Globus pallidus (tissue), 1 donor: Measurements from ENCODE around the gene MAPK7.
A peak's percentile ranks its signal among the peaks of the same experiment; 100 is the strongest.

Experiments used
- DNase-seq: peaks from one replicate; pipeline ENCODE4 v3.0.0-alpha.2; 2015; ENCODE audit warnings: low spot score

MAPK7 gene

DNA sequence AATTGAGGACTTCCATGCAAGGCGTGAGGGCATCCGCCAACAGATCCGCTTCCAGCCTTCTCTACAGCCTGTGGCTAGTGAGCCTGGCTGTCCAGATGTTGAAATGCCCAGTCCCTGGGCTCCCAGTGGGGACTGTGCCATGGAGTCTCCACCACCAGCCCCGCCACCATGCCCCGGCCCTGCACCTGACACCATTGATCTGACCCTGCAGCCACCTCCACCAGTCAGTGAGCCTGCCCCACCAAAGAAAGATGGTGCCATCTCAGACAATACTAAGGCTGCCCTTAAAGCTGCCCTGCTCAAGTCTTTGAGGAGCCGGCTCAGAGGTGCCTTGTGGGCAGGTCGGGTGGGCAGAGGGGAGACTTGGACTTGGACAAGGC lies 3.1 kb downstream of the MAPK7 start:
- no peak for DNase-seq

DNA sequence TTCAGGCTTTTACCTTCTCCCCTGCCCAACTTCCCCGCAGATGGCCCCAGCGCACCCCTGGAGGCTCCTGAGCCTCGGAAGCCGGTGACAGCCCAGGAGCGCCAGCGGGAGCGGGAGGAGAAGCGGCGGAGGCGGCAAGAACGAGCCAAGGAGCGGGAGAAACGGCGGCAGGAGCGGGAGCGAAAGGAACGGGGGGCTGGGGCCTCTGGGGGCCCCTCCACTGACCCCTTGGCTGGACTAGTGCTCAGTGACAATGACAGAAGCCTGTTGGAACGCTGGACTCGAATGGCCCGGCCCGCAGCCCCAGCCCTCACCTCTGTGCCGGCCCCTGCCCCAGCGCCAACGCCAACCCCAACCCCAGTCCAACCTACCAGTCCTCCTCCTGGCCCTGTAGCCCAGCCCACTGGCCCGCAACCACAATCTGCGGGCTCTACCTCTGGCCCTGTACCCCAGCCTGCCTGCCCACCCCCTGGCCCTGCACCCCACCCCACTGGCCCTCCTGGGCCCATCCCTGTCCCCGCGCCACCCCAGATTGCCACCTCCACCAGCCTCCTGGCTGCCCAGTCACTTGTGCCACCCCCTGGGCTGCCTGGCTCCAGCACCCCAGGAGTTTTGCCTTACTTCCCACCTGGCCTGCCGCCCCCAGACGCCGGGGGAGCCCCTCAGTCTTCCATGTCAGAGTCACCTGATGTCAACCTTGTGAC lies 3.6 kb downstream of the MAPK7 start:
- no peak for DNase-seq

- no peak for DNase-seq
These were observed 4.5 kb downstream of the MAPK7 start for GRCh38 chr17:19382531-19383444.

DNA sequence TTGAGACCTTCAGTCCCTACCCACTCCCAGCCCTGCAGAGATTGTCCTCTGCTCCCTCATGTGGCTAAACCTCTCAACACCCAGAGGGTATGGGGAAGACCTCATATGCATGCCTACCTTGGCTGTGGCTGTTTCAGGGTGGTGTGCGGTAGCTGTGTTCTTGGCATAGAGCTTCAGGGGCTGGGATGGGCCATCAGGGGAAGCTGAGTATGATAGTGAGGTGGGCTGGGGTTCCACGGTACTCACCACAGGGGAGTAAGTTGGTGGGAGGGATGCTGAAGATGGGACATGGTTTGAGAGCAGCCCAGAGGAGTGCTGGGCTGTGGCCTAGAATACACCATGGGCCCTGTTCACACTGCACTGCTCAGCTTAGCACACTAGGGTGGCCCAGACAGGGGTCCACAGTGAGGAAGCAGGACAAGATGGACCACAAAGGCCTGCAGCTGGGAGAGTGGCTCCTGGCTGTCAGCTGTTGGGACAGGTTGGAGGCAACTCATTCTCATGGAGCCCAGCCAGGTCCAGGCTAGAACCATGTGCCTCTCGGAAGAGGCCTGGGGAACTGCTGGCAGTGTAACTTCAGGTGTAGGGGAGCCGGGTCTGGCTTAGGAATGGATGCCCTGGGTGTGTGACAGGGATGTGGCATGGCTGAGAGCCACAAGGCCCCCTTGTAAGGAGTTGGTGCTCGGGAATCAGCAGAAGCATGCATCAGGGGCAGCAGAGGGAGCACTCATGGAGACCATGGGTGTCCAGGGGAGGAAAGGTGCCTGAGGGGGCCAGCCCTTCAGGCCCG lies 5.6 kb downstream of the MAPK7 start:
- no peak for DNase-seq

DNA sequence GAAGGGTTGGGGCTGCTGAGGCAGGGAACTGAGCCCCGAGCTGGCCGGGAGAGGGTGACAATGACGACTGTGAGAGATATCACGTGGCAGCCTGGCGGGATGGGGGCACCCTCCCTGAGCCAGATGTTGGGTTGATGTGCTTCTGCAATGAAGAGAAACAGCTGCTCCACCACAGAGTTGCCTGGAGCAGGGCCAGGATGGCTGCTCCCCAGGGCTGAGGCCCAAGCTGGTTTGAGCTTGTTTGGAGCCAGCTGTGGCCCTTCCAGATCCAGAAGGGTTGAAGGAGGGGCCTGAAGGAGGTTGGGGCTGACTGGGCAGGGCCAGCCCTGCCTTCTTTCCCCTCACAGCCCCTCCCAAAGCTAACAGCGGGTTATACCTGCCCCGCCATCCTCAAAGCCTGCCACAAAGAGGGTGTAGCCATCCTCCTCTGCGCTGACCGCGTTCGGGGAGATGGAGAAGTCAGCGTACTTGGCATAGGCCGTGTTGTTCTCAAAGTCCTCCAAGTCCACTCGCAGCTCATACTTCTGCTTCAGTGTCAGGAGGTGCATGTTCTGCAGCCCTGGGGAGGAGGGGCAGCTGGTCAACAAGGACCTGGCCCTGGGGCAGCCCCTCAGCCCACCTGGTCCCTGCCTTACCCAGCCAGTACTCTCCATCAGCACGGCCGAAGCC lies 6.6 kb downstream of the MAPK7 start:
- peak; percentile 94 for DNase-seq

DNA sequence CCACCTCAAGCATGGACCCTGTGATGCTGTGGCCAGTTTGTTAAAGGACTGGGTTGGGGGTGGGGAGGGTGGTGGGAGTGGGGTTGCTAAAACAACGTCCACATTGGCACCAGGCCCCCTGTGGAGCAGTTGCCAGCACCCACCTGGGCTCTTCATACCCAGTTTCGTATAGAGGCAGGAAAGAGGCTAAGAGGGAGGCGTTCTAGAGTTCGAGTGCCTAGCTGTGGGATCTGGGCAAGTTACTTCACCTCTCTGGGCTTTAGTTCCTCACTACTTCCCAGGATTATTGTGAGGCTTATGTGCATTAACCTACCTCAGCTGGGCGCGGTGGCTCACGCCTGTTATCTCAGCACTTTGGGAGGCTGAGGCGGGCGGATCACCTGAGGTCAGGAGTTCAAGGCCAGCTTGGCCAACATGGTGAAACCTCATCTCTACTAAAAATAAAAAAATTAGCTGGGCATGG lies 7.3 kb downstream of the MAPK7 start:
- DNase-seq: no peak

GRCh38 chr17:19386051-19386929 lies 8.0 kb downstream of the MAPK7 start:
- no peak for DNase-seq

DNA sequence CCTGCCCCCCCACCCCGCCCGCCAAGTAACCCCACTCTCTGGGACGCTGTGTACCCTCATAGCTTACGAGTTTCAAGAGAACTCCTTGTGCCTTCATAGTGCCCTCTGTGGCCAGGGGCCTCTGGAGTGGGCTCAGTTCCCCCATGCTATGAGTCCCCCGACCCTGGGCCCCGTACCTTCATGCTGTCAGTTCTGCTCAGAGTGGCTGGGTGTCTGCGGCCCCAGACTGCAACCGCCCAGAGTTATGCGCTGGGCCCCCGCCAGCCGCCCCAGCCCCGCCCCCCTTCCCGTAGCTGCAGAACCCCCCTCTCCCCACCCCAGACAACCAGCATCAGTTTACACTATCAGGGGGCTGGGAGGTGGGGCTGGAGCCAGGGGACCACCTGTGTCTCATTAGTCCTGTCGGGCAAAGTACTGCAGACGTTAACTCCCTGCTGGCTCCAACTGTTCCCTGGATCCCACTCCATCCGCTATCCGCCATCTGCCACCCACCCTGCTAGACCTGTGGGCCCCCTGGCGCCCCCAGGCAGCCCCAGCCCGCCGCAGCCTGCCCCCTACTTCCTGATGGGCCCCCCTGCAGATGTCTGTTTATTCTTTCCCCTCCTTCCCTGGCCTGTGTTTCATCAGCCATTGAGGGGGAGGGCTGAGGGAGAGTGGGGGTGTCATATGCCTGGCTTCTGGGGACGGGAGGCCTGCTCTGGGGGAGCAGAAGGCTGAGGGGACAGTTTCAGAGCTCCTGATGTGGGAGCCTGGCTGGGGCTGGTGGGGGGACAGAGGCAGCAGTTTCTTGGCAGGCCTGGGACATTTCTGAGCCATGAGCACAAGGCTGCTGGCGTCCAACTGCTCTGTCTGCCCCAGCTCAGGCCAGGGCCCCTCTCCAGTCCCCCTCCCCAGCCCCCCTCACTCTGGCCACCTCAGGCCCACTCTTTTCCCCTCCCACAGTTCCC lies 8.9 kb downstream of the MAPK7 start, which contains the start of gene MFAP4:
TSS of gene MFAP4 (minus strand) at position 217 of the 947 bp plus-strand sequence. CDS start at position 182, 35 bp downstream.
- DNase-seq: peak; percentile 66

GRCh38 chr17:19387921-19388521 lies 9.7 kb downstream of the MAPK7 start:
- no peak for DNase-seq

DNA sequence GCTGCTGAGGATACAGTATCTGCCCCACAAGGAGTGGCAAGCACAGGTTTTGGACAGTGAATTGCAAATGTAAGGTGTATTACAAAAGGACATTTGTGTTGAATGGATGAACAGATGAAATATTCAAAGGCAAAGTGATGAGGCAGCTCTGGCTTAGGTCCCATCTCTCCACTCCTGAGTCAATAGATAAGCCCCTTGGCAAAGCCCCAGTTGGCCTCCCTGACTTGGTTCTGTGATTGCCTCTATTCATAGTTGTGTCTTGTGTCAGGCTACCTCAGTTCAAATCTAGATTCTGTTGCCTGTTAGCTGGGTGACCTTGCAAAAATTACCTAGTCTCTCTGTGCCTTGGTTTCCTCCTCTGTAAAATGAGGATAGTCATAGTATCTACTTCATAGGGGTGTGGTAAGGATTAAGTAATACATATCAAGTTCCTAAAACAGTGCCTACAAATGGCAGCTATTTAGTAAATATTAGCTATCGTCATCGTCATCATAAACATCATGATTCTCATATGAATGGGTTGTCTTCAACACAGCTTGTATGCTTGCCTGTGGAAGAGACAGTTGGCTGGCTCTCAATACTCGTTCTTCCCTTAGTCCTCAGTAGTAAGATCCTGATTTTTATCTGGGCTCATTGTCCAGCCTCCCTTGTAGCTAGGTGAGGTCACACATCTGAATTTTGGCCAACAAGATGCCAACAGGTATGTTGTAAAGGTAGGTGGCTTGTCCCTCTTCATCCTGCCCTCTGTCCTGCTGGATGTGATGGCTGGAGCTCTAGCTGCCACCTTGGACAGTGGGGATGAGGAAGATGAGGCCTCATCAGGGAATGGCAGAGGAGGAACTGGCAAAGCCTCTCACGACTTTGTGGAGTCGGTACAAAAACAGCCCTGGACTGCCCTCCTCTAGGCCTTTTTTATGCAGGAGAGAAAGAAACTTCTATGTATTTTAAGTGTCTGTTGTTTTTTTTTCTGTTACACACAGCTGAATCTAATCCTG lies 10.8 kb downstream of the MAPK7 start:
- no peak for DNase-seq

DNA sequence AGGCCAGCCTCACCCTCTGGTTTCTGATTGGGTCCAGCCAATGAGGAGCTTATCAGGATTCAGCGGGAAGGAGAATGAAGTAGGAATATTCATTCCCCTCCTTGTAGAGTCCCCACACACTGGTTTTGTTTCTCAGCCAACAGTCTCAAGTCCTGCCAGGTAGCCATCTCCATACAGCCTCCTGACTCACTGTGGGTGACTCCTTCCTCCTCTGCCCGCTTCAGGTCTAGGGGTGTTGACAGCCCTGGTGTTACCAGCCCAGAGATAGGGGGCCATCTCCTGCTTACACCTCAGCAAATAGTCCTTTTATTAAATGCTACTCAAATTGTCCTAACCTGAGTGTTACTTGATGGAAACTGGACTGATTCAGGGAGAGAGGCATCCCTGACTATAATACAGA lies 12.7 kb downstream of the MAPK7 start:
- no peak for DNase-seq

DNA sequence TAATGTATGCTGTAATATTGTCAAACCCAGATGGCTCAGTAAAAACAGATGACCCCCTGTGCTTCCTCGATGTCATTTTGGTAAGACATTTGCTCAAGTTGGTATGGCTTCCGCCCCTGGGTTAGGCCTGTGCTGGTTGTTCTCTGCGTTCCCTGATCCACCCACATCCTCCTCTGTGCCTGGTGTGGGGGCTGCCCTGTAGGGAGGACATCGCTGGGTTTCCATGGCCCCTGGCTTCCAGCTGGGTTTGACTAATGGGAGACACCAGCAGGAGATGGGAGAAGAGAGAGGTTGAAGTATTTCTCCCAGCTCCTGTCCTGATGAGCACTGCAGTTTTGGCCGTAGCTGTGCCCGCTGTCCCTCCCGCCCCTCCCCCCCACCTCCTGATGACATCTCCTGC lies 13.1 kb downstream of the MAPK7 start:
- DNase-seq: no peak

- DNase-seq: no peak
These were observed 14.0 kb downstream of the MAPK7 start for GRCh38 chr17:19392303-19392702.

DNA sequence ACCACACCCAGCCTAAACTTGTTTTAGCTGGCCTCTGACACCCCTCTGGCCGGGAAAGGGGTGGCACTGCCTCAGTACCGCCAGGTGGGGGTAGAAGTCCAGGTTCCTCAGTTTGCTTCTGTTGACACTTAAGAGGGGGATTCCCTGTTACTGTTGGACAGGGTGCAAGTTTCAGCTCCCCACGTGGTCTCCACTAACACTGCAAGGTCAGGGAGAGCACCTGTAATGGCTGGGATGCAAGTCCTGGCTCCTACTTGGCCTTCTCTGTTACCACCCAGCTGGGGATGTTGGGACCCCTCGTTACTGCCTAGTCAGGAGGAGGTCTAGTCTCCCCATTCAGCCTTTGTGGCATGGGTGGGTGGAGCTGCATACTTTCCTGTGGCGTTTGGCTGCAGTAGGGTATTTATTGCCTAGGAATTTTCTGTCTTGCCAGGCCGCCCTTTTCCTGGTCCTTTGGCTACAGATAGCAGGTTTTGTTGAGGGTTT lies 19.3 kb downstream of the MAPK7 start:
- no peak for DNase-seq

DNA sequence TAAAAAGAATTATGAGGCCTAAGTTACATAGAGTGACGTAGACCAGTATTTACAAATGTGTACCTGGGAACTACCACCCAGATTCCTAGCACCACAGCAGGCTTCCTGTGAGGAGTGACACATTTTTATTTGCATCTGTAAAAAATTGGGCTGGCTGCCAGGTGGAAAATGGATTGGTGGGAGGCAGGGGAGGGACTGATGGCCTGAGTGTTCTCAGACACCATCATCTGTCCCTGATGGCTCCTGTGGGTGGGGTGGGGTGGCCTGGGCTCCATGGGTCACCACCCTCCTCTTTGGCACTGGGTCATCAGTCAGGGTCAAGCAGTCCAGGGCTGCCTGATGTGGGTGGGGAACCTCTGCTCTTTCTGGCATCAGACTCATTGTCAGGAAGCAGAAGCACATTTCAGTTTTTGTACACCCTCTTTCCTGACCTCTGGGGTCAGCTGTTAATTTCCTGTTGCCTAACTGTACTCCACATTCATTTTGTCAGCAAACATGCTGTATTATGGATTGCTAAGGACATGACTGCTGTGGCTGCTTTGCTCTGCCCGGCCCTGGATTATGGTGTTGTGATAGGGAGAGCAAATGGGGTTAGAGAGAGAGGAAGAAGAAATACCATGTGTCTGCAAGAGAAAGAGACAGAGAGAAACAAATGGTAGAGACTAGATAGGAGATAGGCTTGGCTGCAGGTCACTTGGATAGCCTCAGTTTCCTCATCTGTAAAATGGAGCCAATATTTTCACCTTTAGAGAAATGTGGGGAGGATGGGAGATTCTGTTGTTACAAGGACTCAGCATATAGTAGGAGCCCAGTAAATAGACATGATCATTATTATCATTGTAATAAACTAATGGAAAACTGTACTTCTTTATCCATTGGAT lies 20.2 kb downstream of the MAPK7 start:
- DNase-seq: no peak

DNA sequence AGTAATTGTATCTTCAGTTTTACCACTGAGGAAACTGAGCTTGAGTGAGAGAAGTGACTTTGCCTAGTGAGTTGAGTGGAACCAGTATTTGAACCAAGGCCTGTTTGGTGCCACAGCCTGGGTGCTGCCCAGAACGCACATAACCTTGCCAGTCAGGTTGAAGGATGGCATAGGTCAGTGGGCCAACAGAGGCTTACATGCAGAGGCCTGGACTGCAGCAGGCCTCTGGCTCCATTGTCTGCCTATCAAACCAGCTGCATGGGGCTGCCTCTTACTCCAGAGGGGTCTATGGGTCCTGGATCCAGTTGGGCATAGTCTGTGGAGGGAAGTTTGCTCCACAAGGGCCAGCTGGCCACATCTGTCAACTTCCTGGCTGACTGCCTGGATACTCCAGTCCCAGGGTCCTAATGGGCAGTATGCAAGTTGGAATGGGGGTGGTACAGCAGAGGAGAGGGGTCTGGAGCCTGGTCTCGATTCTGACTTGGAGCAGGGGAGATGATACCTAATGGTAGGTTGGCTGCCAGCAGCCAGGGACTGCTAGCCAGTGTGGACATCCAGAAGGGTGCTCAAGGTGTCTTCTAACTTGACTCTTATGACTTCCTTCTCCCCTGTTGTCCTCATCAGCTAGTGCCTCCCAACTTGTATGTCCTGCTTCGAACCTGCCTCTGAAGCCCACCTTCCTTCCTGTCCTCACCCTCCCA lies 21.6 kb downstream of the MAPK7 start:
- DNase-seq: no peak
